ENCODE results near the gene CASD1. TPM values are rescaled to one million over a fixed set of nuclear protein-coding genes. Genes with fewer than 3 reads are reported as not detected.

The CASD1 gene
- polyA plus RNA-seq, 1 donor (not counting 4 experiments of a cell fraction or from before 2014, with no cell fraction given) = 7.1 TPM

DNA sequence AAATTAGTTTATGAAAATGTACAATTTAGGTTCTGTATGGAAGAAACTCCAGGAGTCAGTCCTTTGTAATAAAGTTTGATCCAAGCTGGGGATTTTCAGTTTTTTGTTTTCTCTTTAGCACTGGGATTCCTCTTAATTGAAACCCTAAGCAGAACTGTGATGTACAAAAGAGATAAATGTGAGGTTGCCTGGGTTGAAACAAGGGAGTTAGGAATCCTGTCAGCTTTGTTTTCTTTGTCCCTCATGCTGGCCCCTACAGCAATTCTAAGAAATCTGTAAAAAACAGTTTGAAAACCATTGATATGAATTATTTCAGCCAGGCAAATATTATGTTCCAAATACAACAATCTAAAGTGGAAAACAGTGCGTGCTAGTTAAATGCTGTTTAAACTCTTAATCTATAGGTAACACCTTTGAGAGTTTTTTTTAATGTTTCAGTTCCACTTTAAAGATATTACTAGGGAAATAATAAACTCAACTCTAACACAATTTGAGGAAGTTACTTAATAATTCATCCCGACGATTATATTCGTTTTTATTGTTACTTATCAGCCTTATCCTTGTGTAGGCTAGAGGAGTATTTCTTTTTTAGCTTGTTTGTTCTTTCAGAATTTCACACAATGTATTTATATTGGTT lies 81.0 kb downstream of the CASD1 start:
- Histone ChIP-seq H3K36me3 (ENCODE audit: control insufficient read depth in 2 of 2, extremely low read depth in 1 of 2, insufficient read depth in 2 of 2, low read length in 2 of 2) (no peaks in the 10 kb centered on the region), H2AFZ (ENCODE audit: control insufficient read depth, low read length) (no peak overlapping the region), H3K79me2 (ENCODE audit: control insufficient read depth, insufficient read depth, low read length) (no peaks in the 10 kb centered on the region), H3K4me2 (ENCODE audit: control insufficient read depth, extremely low read depth, insufficient read depth, low read depth, low read length) (no peak overlapping the region), H3K27ac (ENCODE audit: control insufficient read depth, insufficient read depth, low read length) (no peak overlapping the region), H3K9ac (ENCODE audit: control insufficient read depth, extremely low read depth, insufficient read depth, low read length) (no peak overlapping the region), H3K27me3 (ENCODE audit: control insufficient read depth, extremely low read depth, insufficient read depth, low read length) (no peaks in the 10 kb centered on the region), H4K20me1 (ENCODE audit: control insufficient read depth, extremely low read depth, insufficient read depth, low read length) (no peaks in the 10 kb centered on the region), H3K4me3 (ENCODE audit: control insufficient read depth in 2 of 3, extremely low read depth in 1 of 3, insufficient read depth in 2 of 3, low read depth in 1 of 3, low read length in 3 of 3) (no peak overlapping the region), H3K4me1 (ENCODE audit: control insufficient read depth, extremely low read depth, insufficient read depth, low read length) (no peaks in the 10 kb centered on the region), H3K9me3 (ENCODE audit: control insufficient read depth, low read depth, low read length) (no peaks in the 10 kb centered on the region), H3K9me1 (ENCODE audit: control insufficient read depth, extremely low read depth, insufficient read depth, low read length) (no peaks in the 10 kb centered on the region)
- dilution Hi-C loops (cut with MboI; ENCODE audit: extremely low pct_ligation_motif_present, low sequenced_read_pairs) = no loop called here
- TF ChIP-seq EZH2 (IDR thresholded peaks at IDR 0.05; ENCODE audit: low read length) = no peak
- no peak for DNase-seq (ENCODE audit: low read depth, low spot score)
- FAIRE-seq = no peak

DNA sequence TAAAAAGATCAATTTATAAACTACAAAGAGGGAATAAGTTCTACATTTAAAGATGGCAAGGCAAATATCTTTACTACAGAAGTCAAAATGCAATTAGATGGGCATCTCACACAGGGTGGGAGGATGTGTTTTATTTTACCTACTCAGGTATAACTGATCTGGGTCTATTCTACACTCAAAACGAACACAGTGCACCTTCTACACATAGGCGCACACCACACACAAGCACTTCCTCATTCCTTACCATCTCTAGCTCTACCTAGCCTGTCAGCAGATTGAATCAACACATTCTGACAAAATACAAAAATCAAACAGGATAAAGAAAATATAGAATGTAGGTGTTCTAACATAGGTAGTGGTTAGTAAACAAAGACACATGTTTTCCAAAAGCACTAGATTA lies 81.6 kb downstream of the CASD1 start:
- DNase-seq (ENCODE audit: low read depth, low spot score) = no peak
- H3K36me3 ChIP-seq (ENCODE audit: control insufficient read depth in 2 of 2, extremely low read depth in 1 of 2, insufficient read depth in 2 of 2, low read length in 2 of 2) = no peaks in the 10 kb centered on the region
- no peak overlapping the region for H3K4me3 ChIP-seq (ENCODE audit: control insufficient read depth in 2 of 3, extremely low read depth in 1 of 3, insufficient read depth in 2 of 3, low read depth in 1 of 3, low read length in 3 of 3)
- H3K27me3 ChIP-seq (ENCODE audit: control insufficient read depth, extremely low read depth, insufficient read depth, low read length) = no peaks in the 10 kb centered on the region
- no peak overlapping the region for H2AFZ ChIP-seq (ENCODE audit: control insufficient read depth, low read length)
- no peaks in the 10 kb centered on the region for H3K9me3 ChIP-seq (ENCODE audit: control insufficient read depth, low read depth, low read length)
- no peak overlapping the region for H3K27ac ChIP-seq (ENCODE audit: control insufficient read depth, insufficient read depth, low read length)
- no peaks in the 10 kb centered on the region for H3K79me2 ChIP-seq (ENCODE audit: control insufficient read depth, insufficient read depth, low read length)
- FAIRE-seq = no peak
- TF ChIP-seq EZH2 (IDR thresholded peaks at IDR 0.05; ENCODE audit: low read length) = no peak
- TF ChIP-seq, protein P1, sequence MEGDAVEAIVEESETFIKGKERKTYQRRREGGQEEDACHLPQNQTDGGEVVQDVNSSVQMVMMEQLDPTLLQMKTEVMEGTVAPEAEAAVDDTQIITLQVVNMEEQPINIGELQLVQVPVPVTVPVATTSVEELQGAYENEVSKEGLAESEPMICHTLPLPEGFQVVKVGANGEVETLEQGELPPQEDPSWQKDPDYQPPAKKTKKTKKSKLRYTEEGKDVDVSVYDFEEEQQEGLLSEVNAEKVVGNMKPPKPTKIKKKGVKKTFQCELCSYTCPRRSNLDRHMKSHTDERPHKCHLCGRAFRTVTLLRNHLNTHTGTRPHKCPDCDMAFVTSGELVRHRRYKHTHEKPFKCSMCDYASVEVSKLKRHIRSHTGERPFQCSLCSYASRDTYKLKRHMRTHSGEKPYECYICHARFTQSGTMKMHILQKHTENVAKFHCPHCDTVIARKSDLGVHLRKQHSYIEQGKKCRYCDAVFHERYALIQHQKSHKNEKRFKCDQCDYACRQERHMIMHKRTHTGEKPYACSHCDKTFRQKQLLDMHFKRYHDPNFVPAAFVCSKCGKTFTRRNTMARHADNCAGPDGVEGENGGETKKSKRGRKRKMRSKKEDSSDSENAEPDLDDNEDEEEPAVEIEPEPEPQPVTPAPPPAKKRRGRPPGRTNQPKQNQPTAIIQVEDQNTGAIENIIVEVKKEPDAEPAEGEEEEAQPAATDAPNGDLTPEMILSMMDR (optimal IDR thresholded peaks at IDR 0.05 in 1 of 3, IDR thresholded peaks at IDR 0.05 in 1 of 3, conservative IDR thresholded peaks at IDR 0.05 in 1 of 3; ENCODE audit: extremely low read depth in 1 of 3, insufficient read depth in 2 of 3, low read length in 3 of 3) = no peak
- H3K9me1 ChIP-seq (ENCODE audit: control insufficient read depth, extremely low read depth, insufficient read depth, low read length) = no peaks in the 10 kb centered on the region
- no peaks in the 10 kb centered on the region for H4K20me1 ChIP-seq (ENCODE audit: control insufficient read depth, extremely low read depth, insufficient read depth, low read length)
- H3K9ac ChIP-seq (ENCODE audit: control insufficient read depth, extremely low read depth, insufficient read depth, low read length) = no peak overlapping the region
- dilution Hi-C loops (cut with MboI; ENCODE audit: extremely low pct_ligation_motif_present, low sequenced_read_pairs) = no loop called here
- no peak overlapping the region for H3K4me2 ChIP-seq (ENCODE audit: control insufficient read depth, extremely low read depth, insufficient read depth, low read depth, low read length)
- no peaks in the 10 kb centered on the region for H3K4me1 ChIP-seq (ENCODE audit: control insufficient read depth, extremely low read depth, insufficient read depth, low read length)

DNA sequence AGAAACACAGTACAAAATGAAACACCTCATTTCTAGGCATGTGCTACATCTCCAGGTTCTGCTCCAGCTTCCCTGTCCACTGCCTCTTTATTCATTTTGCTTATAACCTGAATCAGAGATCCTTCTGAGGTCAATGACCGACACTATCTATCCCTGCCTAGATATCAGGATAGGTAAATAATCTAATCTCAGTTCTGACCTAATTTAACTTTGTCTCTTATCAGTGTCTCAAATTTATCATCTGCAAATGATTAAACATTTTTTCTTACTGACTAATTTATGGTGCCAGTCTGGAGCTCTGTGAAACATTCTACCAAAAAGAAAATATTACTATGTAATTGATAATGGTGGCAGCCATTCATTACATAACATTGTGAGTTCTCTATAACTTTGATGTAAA lies 85.3 kb downstream of the CASD1 start:
- TF ChIP-seq EZH2 (IDR thresholded peaks at IDR 0.05; ENCODE audit: low read length) = no peak
- TF ChIP-seq, protein P1 (optimal IDR thresholded peaks at IDR 0.05 in 1 of 3, IDR thresholded peaks at IDR 0.05 in 1 of 3, conservative IDR thresholded peaks at IDR 0.05 in 1 of 3; ENCODE audit: extremely low read depth in 1 of 3, insufficient read depth in 2 of 3, low read length in 3 of 3) = no peak
- dilution Hi-C loops (cut with MboI; ENCODE audit: extremely low pct_ligation_motif_present, low sequenced_read_pairs) = no loop called here
- H3K9me1 ChIP-seq (ENCODE audit: control insufficient read depth, extremely low read depth, insufficient read depth, low read length) = no peaks in the 10 kb centered on the region
- FAIRE-seq (no peak), DNase-seq (ENCODE audit: low read depth, low spot score) (no peak)
- no peaks in the 10 kb centered on the region for H3K27me3 ChIP-seq (ENCODE audit: control insufficient read depth, extremely low read depth, insufficient read depth, low read length)
- no peak overlapping the region for H3K27ac ChIP-seq (ENCODE audit: control insufficient read depth, insufficient read depth, low read length)
- H3K9ac ChIP-seq (ENCODE audit: control insufficient read depth, extremely low read depth, insufficient read depth, low read length) = no peak overlapping the region
- H3K4me3 ChIP-seq (ENCODE audit: control insufficient read depth in 2 of 3, extremely low read depth in 1 of 3, insufficient read depth in 2 of 3, low read depth in 1 of 3, low read length in 3 of 3) = no peak overlapping the region
- no peaks in the 10 kb centered on the region for H3K36me3 ChIP-seq (ENCODE audit: control insufficient read depth in 2 of 2, extremely low read depth in 1 of 2, insufficient read depth in 2 of 2, low read length in 2 of 2)
- no peaks in the 10 kb centered on the region for H4K20me1 ChIP-seq (ENCODE audit: control insufficient read depth, extremely low read depth, insufficient read depth, low read length)
- H3K79me2 ChIP-seq (ENCODE audit: control insufficient read depth, insufficient read depth, low read length) = no peaks in the 10 kb centered on the region
- H3K4me2 ChIP-seq (ENCODE audit: control insufficient read depth, extremely low read depth, insufficient read depth, low read depth, low read length) = no peak overlapping the region
- H3K4me1 ChIP-seq (ENCODE audit: control insufficient read depth, extremely low read depth, insufficient read depth, low read length) = no peaks in the 10 kb centered on the region
- no peaks in the 10 kb centered on the region for H3K9me3 ChIP-seq (ENCODE audit: control insufficient read depth, low read depth, low read length)
- H2AFZ ChIP-seq (ENCODE audit: control insufficient read depth, low read length) = no peak overlapping the region

Measured in keratinocyte (primary cell).